Measurements from ENCODE around the gene MYDGF. TPM values are rescaled to one million over a fixed set of nuclear protein-coding genes. Genes with fewer than 3 reads are reported as not detected.
"Not testable (repeated sequence)": the region's sequence is repeated elsewhere in the genome, so short reads cannot be mapped to it uniquely, and the experiment has no call there.

The MYDGF gene
- total RNA-seq = 83.0 and 126 TPM in 2 replicates

- H3K4me3 ChIP-seq (ENCODE audit: low read depth, low read length) = peak within 1 kb of the TSS; percentile 80
- TF ChIP-seq CTCF (conservative IDR thresholded peaks at IDR 0.05; ENCODE audit: low read depth, low read length) = no peak
- DNase-seq (ENCODE audit: low read depth) = no peak
Measured at GRCh38 chr19:4669723-4670480, at the start of gene MYDGF. TSS of gene MYDGF (minus strand) at chr19:4670342. CDS start at chr19:4670334, 8 bp downstream.

DNA sequence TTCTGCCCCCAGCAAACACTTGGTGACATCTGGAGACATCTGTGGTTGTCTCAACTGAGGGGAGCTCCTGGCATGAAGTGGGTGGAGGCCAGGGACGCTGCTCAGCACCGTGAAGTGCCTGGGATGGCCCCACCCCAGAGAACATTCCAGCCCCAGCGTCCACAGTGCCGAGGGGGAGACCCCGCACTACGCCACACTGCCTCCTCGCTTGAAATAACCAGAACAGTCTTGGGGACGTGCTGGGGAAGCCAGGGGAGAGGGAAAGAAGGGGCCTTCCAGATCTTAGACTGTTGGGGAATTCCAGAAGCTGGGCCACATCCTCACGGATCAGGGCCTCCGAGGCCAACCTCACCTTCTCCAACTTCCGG, 49.3 kb upstream of the MYDGF start:
- no peak overlapping the region for H3K4me3 ChIP-seq (ENCODE audit: low read depth, low read length)
- DNase-seq (ENCODE audit: low read depth) = no peak
- no peak for TF ChIP-seq CTCF (conservative IDR thresholded peaks at IDR 0.05; ENCODE audit: low read depth, low read length)

DNA sequence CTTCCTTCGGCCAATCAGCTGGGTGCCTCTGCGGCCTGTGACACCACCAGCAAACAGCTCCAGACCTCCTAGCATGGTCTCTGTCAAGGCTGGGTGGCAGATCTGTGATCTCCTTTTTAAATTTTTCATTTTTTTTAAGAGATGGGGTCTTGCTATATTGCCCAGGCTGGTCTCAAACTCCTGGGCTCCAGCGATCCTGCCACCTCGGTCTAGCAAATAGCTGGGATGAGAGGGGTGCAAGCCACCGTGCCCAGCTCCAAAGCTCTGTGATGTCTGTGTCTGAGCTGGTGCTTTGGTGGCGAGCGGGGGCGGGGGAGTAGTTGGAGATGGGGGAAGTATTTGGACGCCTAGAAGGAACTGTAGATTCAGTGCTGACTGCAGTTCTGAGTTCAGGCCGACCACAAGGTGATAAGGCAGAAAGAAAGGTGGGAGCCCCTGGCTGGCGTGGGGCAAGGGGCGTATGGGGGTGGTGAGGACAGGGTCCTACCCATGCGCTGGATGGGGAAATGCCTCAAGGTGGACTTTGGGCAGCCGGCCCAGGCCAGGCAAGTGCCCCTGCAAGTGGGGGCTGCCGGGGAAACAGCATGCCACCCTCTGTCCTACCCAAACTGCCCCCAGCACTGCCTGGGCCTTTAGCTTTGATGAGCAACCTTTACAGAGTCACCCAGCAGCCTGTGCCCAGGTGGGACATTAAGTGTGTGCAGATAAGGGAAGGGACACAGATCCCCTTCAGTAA, 48.0 kb upstream of the MYDGF start:
- no peak for DNase-seq (ENCODE audit: low read depth)
- H3K4me3 ChIP-seq (ENCODE audit: low read depth, low read length) = no peak overlapping the region
- TF ChIP-seq CTCF (conservative IDR thresholded peaks at IDR 0.05; ENCODE audit: low read depth, low read length) = no peak

DNA sequence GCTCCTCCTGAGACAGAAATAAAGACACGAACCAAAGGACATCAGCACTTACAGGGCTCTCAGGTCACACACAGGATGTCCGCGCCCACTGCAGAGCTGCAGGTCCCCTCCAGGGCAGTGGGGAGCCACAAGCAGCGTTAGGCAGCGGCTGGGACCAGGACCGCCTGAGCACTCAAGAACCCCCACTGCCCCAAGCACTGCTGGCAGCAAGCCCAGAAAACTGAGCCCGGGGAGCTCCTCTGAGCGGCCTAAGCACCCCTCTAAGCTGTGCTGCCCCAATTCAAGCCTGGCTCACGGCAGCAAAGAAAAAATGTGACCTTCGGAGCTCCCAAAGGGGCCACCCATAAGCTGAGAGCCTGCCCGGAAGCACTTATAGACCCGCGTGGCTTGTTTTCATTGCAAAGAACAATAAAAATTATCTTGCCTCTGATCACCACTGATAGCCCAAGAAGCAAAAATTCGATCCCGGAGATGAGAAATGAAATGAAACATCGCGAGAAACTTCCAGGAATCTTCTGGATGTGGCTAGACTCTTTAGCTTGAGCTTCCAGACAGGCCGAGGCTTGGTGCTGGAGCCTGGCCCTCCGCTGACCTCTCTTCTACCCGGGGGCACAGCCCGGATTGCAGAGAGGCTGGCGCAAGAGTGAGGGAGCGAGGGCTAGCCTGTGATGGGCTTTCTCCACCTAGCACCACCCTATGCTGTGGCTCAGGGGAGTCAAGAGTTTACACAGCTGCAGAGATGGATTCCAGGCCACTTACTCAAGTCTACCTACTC, 47.2 kb upstream of the MYDGF start:
- H3K4me3 ChIP-seq (ENCODE audit: low read depth, low read length) = no peak overlapping the region
- no peak for DNase-seq (ENCODE audit: low read depth)
- no peak for TF ChIP-seq CTCF (conservative IDR thresholded peaks at IDR 0.05; ENCODE audit: low read depth, low read length)

DNA sequence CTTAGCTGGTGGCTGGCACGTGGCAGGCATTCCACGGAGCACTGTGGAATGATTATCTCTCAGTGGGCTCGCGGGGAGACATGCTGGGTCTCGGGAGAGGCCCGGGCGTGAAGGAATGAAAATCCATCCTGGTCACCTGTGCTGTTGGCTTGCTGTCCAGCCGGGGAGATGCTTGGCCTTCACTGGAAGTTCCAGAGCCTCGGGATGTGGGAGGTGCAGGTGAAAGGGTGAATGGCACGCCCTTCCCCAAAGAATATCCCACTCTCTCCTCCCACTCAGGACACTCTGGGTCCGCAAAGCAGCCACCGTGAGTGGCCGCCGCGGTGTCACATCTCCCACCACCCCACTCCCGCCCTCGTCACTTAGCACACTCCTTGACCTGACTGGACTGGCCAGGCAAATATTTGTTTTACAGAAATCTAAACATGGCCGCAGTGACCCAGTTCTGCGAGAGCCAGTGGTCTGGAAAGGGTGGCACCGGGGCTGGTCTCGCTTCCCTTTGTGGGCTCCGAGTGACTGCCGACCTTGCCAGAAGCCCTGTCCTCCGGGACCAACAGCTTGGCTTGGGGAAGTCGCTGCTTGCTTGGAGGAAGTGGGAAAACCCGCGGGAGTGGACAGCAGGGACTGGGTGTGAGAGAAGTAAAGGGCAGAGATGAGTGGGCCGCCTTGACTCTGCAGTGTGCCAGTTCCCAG, 45.5 kb upstream of the MYDGF start:
- H3K4me3 ChIP-seq (ENCODE audit: low read depth, low read length) = no peak overlapping the region
- no peak for TF ChIP-seq CTCF (conservative IDR thresholded peaks at IDR 0.05; ENCODE audit: low read depth, low read length)
- no peak for DNase-seq (ENCODE audit: low read depth)

DNA sequence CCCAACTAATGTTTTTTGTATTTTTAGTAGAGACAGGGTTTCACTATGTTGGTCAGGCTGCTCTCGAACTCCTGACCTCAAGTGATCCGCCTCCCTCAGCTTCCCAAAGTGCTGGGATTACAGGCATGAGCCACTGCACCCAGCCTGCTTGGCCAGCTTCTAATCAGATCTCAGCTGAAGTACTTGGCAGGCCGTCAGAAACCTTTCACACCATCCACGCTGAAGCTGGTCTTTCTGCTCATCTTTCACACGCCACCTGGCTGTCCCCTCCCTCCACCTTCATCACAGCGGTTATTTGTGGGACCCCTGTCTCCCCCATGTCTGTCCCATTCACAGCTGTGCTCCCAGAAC, 45.0 kb upstream of the MYDGF start:
- not testable (repeated sequence) for H3K4me3 ChIP-seq (ENCODE audit: low read depth, low read length); DNase-seq (ENCODE audit: low read depth)

GRCh38 chr19:4714016-4714415, 43.9 kb upstream of the MYDGF start:
- TF ChIP-seq CTCF (conservative IDR thresholded peaks at IDR 0.05; ENCODE audit: low read depth, low read length) = no peak
- no peak overlapping the region for H3K4me3 ChIP-seq (ENCODE audit: low read depth, low read length)
- DNase-seq (ENCODE audit: low read depth) = no peak

Measured in epithelial cell of proximal tubule (primary cell).